K562 (cell line): Measurements from ENCODE around the gene COA5. TPM values are rescaled to one million over a fixed set of nuclear protein-coding genes. Genes with fewer than 3 reads are reported as not detected.

Experiments
- ATAC-seq: fragments of 200-7000 bp; cut with Tn5 transposase; 3 replicates; pipeline ENCODE4 v1.9.1; 2020; ENCODE audit warnings: moderate library complexity
- BruUV-seq: library from RNA; stranded (reverse); fragments of 400-500 nt; replicated peaks from 2 replicates; lab custom pipeline; 2021; lab: Mats Ljungman, UMichigan
- CTCF ChIA-PET: fragments of 300-600 bp; formaldehyde crosslinking; extraction: SDS; loops from one replicate; lab custom pipeline; 2021; ENCODE audit warnings: low intra/inter-chr PET ratio; lab: Yijun Ruan, JAX
- POLR2A ChIA-PET: fragments of 300-600, 350-650 bp; sonication (Branson Sonifier 250); formaldehyde crosslinking; extraction: SDS; loops from one replicate; lab custom pipeline; 2021; ENCODE audit warnings: antibody characterized with exemption, inconsistent platforms; lab: Yijun Ruan, JAX
- DNase-seq, 4 experiments: peaks; one replicate each; pipeline versions ENCODE4 v3.0.0 to v3.0.0-alpha.2; 2011 to 2018; ENCODE audit warnings: low spot score in 3 of 4, mixed read lengths in 3 of 4; ENCODE audit errors: extremely low read depth in 1 of 4
- FAIRE-seq: peaks from 2 replicates; lab custom pipeline; 2011; peaks lifted over from hg19 to GRCh38; lab: Jason Lieb, UNC
- H2AFZ ChIP-seq: 2 replicates; pipeline ENCODE4 v1.6.0; 2011; ENCODE audit warnings: low read depth, low read length, control low read depth, inconsistent platforms
- H3K27ac ChIP-seq: fragments of 200-600 bp; 3 replicates; pipeline ENCODE4 v1.8.0; 2011; ENCODE audit warnings: low read depth, mild to moderate bottlenecking, control low read depth, inconsistent platforms, low read length, moderate library complexity, mixed read lengths; ENCODE audit errors: extremely low read depth
- H3K27me3 ChIP-seq, 2 experiments: fragments of 300-600 bp in 1 of 2; 2 replicates in 1 of 2; 3 replicates in 1 of 2; pipeline versions ENCODE4 v1.6.0 to v1.8.0; 2011; ENCODE audit warnings: inconsistent platforms in 2 of 2, low read length in 2 of 2, mild to moderate bottlenecking in 1 of 2, mixed read lengths in 1 of 2, moderate library complexity in 1 of 2; ENCODE audit not compliant: control insufficient read depth in 2 of 2, insufficient read depth in 2 of 2
- H3K36me3 ChIP-seq: fragments of 300-600 bp; 3 replicates; pipeline ENCODE4 v1.8.0; 2011; ENCODE audit warnings: mild to moderate bottlenecking, low read length, inconsistent platforms; ENCODE audit not compliant: control insufficient read depth, insufficient read depth
- H3K4me1 ChIP-seq, 2 experiments: fragments of 200-600 bp in 1 of 2; replicated peaks in 1 of 2; 2 replicates in 1 of 2; 3 replicates in 1 of 2; pipeline versions ENCODE4 v1.5.1 to v1.8.0; 2011; ENCODE audit warnings: inconsistent platforms in 2 of 2, low read length in 2 of 2, mild to moderate bottlenecking in 1 of 2, mixed read lengths in 1 of 2, moderate library complexity in 1 of 2; ENCODE audit not compliant: control insufficient read depth in 2 of 2, insufficient read depth in 2 of 2
- H3K4me2 ChIP-seq: 2 replicates; pipeline ENCODE4 v1.6.1; 2011; ENCODE audit warnings: low read length, control low read depth, inconsistent platforms, mixed read lengths; ENCODE audit not compliant: insufficient read depth
- H3K4me3 ChIP-seq: fragments of 200-600 bp; sonication (generic), shearing (Covaris generic); 2 replicates; pipeline ENCODE4 v1.5.1; 2016; ENCODE audit warnings: control low read depth, inconsistent platforms
- H3K79me2 ChIP-seq: fragments of 200-600 bp; 3 replicates; pipeline ENCODE4 v1.8.0; 2011; ENCODE audit warnings: low read length, inconsistent platforms; ENCODE audit not compliant: control insufficient read depth, insufficient read depth
- H3K9ac ChIP-seq, 2 experiments: 2 replicates each; pipeline versions ENCODE4 v1.6.0 to v1.6.1; 2011; ENCODE audit warnings: low read depth in 2 of 2, low read length in 2 of 2, control low read depth in 1 of 2, inconsistent platforms in 1 of 2, mild to moderate bottlenecking in 1 of 2, mixed read lengths in 1 of 2; ENCODE audit not compliant: insufficient read depth in 1 of 2
- H3K9me1 ChIP-seq: one replicate; pipeline ENCODE4 v1.6.0; 2011; ENCODE audit warnings: inconsistent platforms, mild to moderate bottlenecking, low read length, moderate library complexity; ENCODE audit not compliant: control insufficient read depth, insufficient read depth
- H3K9me3 ChIP-seq: replicated peaks from 2 replicates; pipeline ENCODE4 v1.5.1; 2011; ENCODE audit warnings: low read depth, low read length, inconsistent platforms; ENCODE audit not compliant: control insufficient read depth, insufficient read depth
- H4K20me1 ChIP-seq: replicated peaks from 2 replicates; pipeline ENCODE4 v1.6.1; 2011; ENCODE audit warnings: low read length, inconsistent platforms, mixed read lengths; ENCODE audit not compliant: control insufficient read depth, insufficient read depth
- CREM ChIP-seq: IDR thresholded peaks from 2 replicates; pipeline ENCODE4 v1.6.1; 2014; ENCODE audit warnings: antibody characterized with exemption, low read depth
- CTCF ChIP-seq, 3 experiments: IDR thresholded peaks in 2 of 3; conservative IDR thresholded peaks in 1 of 3; 2 replicates each; pipeline ENCODE4 v1.5.1; 2011 to 2012; ENCODE audit warnings: low read length in 3 of 3, mild to moderate bottlenecking in 3 of 3, control low read depth in 2 of 3, improper control_type of control experiment in 1 of 3, inconsistent platforms in 1 of 3, low read depth in 1 of 3, mixed read lengths in 1 of 3, moderate library complexity in 1 of 3; ENCODE audit not compliant: insufficient read depth in 2 of 3
- GTF3C2 ChIP-seq: IDR thresholded peaks from 3 replicates; pipeline ENCODE4 v1.6.1; 2011; ENCODE audit warnings: borderline replicate concordance, mild to moderate bottlenecking, moderate library complexity; ENCODE audit not compliant: insufficient read length; ENCODE audit errors: extremely low read depth
- HOXB6 ChIP-seq: fragments of 250-450 bp; sonication (Bioruptor Pico); IDR thresholded peaks from 2 replicates; pipeline ENCODE4 v1.5.1; 2022; ENCODE audit warnings: mild to moderate bottlenecking, borderline replicate concordance
- JUN ChIP-seq, 2 experiments: sonication (generic) in 1 of 2; formaldehyde crosslinking in 1 of 2; IDR thresholded peaks; 2 replicates each; pipeline versions ENCODE4 v1.6.1 to v1.8.0; 2012 to 2022; ENCODE audit warnings: borderline replicate concordance in 2 of 2, mild to moderate bottlenecking in 2 of 2, improper control_type of control experiment in 1 of 2, low read depth in 1 of 2, low read length in 1 of 2, missing genetic modification reagents in 1 of 2
- RAD21 ChIP-seq, 2 experiments: fragments of 250-450 bp in 1 of 2; fragments of 450-650 bp in 1 of 2; sonication (Bioruptor Pico) in 1 of 2; formaldehyde crosslinking in 1 of 2; IDR thresholded peaks in 1 of 2; conservative IDR thresholded peaks in 1 of 2; 2 replicates each; pipeline versions ENCODE4 v1.4.0 to v1.8.0; 2020 to 2022; ENCODE audit warnings: mild to moderate bottlenecking in 2 of 2, moderate library complexity in 1 of 2
- RCOR1 ChIP-seq, 2 experiments: IDR thresholded peaks; 2 replicates each; pipeline ENCODE4 v1.6.1; 2012; ENCODE audit warnings: low read depth in 2 of 2, low read length in 2 of 2, borderline replicate concordance in 1 of 2, improper control_type of control experiment in 1 of 2
- TAF7 ChIP-seq: fragments of 450-650 bp; IDR thresholded peaks from 2 replicates; pipeline ENCODE4 v1.6.1; 2016; ENCODE audit warnings: missing genetic modification characterization, missing compliant biosample characterization
- WGBS: fragments of 100-300 bp; shearing (Covaris generic); methylation state at CpG from one replicate; pipeline ENCODE4 v1.1.6; 2016; ENCODE audit warnings: low coverage, mixed read lengths; ENCODE audit not compliant: insufficient coverage; ENCODE audit errors: missing lambda C conversion rate; 5-methylcytosine and 5-hydroxymethylcytosine counted together
- in situ Hi-C: fragments of 300-500 bp; cut with MboI; formaldehyde crosslinking; loops from 4 replicates; pipeline ENCODE4 v1.15.0; 2018; ENCODE audit warnings: inconsistent platforms, mixed read lengths
- intact Hi-C: fragments of 100-400 bp; cut with micrococcal nuclease; formaldehyde crosslinking; loops from 2 replicates; pipeline ENCODE4 v1.14.2; 2022
- polyA plus RNA-seq, 8 experiments: library from polyadenylated mRNA; depleted of rRNA in 4 of 8; stranded (reverse) in 5 of 8; unstranded in 3 of 8; fragments of >200 nt; fragmentation: Nextera tagmentation in 2 of 8; fragmentation: Illumina TruSeq in 1 of 8; extraction: Ambion mirVana in 2 of 8; extraction: Trizol in 1 of 8; gene quantifications; 2 replicates each; pipeline versions ENCODE4 v1.2.1 to v1.2.3, GENCODE V29; 2011 to 2014; ENCODE audit warnings: inconsistent platforms in 1 of 8, missing spikeins in 1 of 8
- total RNA-seq, 7 experiments: library from RNA; depleted of rRNA in 6 of 7; stranded (reverse); fragments of >200 nt in 6 of 7; fragmentation: Illumina TruSeq in 2 of 7; extraction: Trizol in 2 of 7; gene quantifications; 2 replicates each; pipeline versions ENCODE4 v1.2.1 to v1.2.3, GENCODE V29; 2011 to 2021; ENCODE audit warnings: low replicate concordance in 1 of 7
- TF ChIP-seq, protein P1 (sequence below): fragments of 450-650 bp; IDR thresholded peaks from 2 replicates; pipeline ENCODE4 v1.6.1; 2017; ENCODE audit warnings: antibody characterized with exemption, mild to moderate bottlenecking

Gene COA5
- total and polyA plus RNA-seq, 9 of the 15 experiments (the other 6 are each of a cell fraction or from before 2014, with no cell fraction given) = 17.9 to 77.6 (median 33.4) TPM

DNA sequence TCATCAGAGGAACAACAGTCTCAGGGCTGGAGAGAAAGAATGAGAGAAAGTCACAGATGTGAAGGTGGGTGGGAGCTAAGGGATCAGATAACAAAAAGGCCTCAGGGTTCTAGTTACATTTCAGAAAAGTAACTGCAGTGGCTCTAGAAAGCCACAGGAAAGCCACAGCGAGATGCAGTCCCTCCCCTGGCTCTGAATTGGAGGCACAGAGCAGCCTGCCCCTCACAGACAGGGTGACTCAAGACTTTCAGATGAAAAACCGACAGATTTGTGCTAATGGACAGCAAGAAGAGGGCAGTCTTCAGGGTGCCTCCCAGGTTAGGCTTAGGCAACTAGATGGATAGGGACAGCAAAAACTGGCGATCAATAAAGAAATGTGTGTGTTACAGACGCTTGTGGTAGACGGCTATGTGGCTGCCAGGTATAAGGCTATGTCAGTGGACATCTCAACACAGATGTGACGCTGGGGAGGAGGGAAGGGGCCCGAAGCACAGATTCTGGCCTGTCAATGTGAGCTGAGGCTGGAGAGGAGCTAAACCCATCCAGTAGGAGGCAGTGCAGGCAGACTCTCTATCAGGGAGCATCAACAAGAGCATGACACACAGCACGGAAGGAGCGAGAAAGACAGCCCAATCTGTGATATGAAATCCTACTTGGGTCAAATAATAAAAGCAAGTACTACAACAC lies 26.2 kb upstream of the COA5 start:
- POLR2A ChIA-PET = interaction anchor here (1.1 kb wide), 1 partner anchor 9 kb away, joined by 3 read pairs; no protein-coding TSS in a partner anchor
- Histone ChIP-seq H3K4me1 (no peaks in the 10 kb centered on the region; a peak in 1 of 5 replicates), H4K20me1 (peaks cover 3% of the 10 kb centered on the region; the same call in 1 of the 2 replicates), H3K4me2 (no peak overlapping the region; the same call in 1 of the 2 replicates), H3K4me3 (no peak overlapping the region), H3K9me1 (no peaks in the 10 kb centered on the region), H2AFZ (peak overlapping the region; percentile 26; the same call in 1 of the 2 replicates), H3K27me3 (peaks cover 19 to 38% of the 10 kb centered on the region in 2 experiments; a peak in 4 of 5 replicates), H3K79me2 (no peaks in the 10 kb centered on the region), H3K36me3 (no peaks in the 10 kb centered on the region), H3K9me3 (no peaks in the 10 kb centered on the region), H3K27ac (no peak overlapping the region), H3K9ac (no peak overlapping the region)
- FAIRE-seq = peak; percentile 85
- peak; percentile 97 for ATAC-seq
- peak; percentile 17 to 60 (median 26) for DNase-seq
- CTCF ChIA-PET = no interaction called here
- no TSS peak for BruUV-seq
- intact Hi-C loops (no loop called here), in situ Hi-C loops (no loop called here)
- 1% methylated on average over 9 of the region's 9 CpGs for WGBS
- TF ChIP-seq JUN (IDR thresholded peaks at IDR 0.05; ENCODE audit: borderline replicate concordance, low read depth, low read length) = no peak
- TF ChIP-seq JUN (CRISPR knock-in tag; IDR thresholded peaks at IDR 0.05; ENCODE audit: borderline replicate concordance) = no peak
- no peak for TF ChIP-seq HOXB6 (CRISPR knock-in tag)
- no peak for TF ChIP-seq TAF7 (tag)
- peak; percentile 53 to 67 (median 63) for TF ChIP-seq CTCF (IDR thresholded peaks at IDR 0.05 in 2 of 3, conservative IDR thresholded peaks at IDR 0.05 in 1 of 3; ENCODE audit: insufficient read depth in 2 of 3, low read depth in 1 of 3, low read length in 3 of 3)
- TF ChIP-seq RCOR1 (IDR thresholded peaks at IDR 0.05; ENCODE audit: borderline replicate concordance in 1 of 2, low read depth in 2 of 2, low read length in 2 of 2) = peak in 1 of 2 experiments; percentile 35; a peak in 1 of 4 replicates
- TF ChIP-seq, protein P1, sequence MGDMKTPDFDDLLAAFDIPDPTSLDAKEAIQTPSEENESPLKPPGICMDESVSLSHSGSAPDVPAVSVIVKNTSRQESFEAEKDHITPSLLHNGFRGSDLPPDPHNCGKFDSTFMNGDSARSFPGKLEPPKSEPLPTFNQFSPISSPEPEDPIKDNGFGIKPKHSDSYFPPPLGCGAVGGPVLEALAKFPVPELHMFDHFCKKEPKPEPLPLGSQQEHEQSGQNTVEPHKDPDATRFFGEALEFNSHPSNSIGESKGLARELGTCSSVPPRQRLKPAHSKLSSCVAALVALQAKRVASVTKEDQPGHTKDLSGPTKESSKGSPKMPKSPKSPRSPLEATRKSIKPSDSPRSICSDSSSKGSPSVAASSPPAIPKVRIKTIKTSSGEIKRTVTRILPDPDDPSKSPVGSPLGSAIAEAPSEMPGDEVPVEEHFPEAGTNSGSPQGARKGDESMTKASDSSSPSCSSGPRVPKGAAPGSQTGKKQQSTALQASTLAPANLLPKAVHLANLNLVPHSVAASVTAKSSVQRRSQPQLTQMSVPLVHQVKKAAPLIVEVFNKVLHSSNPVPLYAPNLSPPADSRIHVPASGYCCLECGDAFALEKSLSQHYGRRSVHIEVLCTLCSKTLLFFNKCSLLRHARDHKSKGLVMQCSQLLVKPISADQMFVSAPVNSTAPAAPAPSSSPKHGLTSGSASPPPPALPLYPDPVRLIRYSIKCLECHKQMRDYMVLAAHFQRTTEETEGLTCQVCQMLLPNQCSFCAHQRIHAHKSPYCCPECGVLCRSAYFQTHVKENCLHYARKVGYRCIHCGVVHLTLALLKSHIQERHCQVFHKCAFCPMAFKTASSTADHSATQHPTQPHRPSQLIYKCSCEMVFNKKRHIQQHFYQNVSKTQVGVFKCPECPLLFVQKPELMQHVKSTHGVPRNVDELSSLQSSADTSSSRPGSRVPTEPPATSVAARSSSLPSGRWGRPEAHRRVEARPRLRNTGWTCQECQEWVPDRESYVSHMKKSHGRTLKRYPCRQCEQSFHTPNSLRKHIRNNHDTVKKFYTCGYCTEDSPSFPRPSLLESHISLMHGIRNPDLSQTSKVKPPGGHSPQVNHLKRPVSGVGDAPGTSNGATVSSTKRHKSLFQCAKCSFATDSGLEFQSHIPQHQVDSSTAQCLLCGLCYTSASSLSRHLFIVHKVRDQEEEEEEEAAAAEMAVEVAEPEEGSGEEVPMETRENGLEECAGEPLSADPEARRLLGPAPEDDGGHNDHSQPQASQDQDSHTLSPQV = no peak
- peak; percentile 21; the same call in 1 of the 2 replicates for TF ChIP-seq CREM
- peak; percentile 10 for TF ChIP-seq GTF3C2
- TF ChIP-seq RAD21 (CRISPR knock-in tag; conservative IDR thresholded peaks at IDR 0.05 in 1 of 2, IDR thresholded peaks at IDR 0.05 in 1 of 2) = peak in 1 of 2 experiments; percentile 45; a peak in 2 of 4 replicates
